GM20431 (cell line): Measurements from ENCODE around the gene PITPNB.

Source experiments
- in situ Hi-C: fragments of 300-500 bp; cut with MseI, MboI; formaldehyde crosslinking; loops from one replicate; pipeline ENCODE4 v1.15.0; 2020; ENCODE audit warnings: low sequenced_read_pairs; ENCODE audit not compliant: unreplicated experiment

Gene PITPNB

GRCh38 chr22:27882507-27883290 lies 36.4 kb downstream of the PITPNB start:
- in situ Hi-C loops = loop anchor here (10.0 kb wide), 1 partner anchor 132 kb away; no protein-coding TSS in a partner anchor

DNA sequence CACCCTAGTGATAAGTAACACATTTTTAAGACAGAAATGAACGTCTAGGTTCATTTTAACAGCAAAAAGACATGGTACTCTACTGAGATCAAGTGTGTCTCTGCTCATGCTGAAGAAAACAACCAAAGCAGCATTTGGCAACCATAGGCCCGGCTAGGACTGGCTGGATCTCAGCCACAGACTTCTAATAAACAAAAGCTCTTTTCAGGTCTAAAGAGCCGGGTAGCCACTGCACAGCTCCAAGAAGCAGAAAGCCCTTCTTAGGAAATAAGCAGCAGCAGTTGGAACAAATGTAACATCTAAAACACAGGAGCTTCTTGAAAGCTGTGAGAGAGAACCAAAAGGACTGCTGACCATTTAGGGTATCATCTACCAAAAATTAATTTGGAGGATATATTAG lies 37.6 kb downstream of the PITPNB start:
- in situ Hi-C loops = loop anchor here (10.0 kb wide), 1 partner anchor 133 kb away; no protein-coding TSS in a partner anchor

DNA sequence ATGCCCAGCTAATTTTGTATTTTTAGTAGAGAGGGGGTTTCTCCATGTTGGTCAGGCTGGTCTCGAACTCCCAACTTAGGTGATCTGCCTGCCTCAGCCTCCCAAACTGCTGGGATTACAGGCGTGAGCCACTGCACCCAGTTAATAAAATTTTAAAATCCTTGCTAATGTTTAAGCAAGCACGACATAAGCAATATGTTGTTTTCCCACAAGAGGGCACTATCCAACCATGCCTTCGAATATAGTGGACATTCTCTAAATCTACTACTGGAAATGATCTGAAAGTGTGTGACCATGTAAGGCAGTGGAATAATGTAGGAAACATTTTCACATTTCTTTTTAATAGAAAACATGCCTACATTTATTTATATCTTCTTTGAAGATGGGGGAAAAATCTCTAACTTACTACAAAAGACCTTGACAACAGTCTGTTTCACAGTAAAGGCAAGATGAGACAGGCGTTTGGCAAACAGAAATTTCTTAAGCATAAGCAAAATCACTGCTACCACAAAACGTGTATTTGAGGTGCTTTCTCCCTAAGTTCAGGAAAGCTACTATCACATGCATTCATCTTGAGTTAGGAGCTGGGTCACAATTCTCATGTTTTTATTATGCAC lies 38.2 kb downstream of the PITPNB start:
- in situ Hi-C loops = loop anchor here (10.0 kb wide), 1 partner anchor 134 kb away; no protein-coding TSS in a partner anchor

DNA sequence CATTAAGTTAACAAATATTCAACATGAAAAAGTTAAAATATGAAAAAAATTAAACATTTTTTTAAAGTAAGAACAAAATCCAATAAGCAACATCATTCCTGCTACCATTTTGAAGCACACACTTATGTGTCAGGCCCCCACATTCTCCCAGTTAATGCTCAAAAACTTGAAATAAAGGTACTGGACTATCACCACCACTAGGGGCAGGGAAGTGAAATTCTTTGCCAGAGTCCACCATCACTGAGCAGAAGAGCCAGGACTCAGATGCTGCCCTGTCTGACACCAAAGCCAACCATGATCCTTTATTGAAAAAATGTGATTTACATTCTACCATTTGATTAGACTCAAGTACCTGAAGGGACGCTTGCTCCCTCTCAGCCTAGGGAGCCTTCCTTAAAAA lies 39.1 kb downstream of the PITPNB start:
- in situ Hi-C loops = loop anchor here (10.0 kb wide), 1 partner anchor 135 kb away; no protein-coding TSS in a partner anchor

- in situ Hi-C loops = no loop called here
Observed at GRCh38 chr22:27878541-27878940, 40.5 kb downstream of the PITPNB start.

- in situ Hi-C loops = no loop called here
Observed at GRCh38 chr22:27877501-27877900, 41.6 kb downstream of the PITPNB start.

DNA sequence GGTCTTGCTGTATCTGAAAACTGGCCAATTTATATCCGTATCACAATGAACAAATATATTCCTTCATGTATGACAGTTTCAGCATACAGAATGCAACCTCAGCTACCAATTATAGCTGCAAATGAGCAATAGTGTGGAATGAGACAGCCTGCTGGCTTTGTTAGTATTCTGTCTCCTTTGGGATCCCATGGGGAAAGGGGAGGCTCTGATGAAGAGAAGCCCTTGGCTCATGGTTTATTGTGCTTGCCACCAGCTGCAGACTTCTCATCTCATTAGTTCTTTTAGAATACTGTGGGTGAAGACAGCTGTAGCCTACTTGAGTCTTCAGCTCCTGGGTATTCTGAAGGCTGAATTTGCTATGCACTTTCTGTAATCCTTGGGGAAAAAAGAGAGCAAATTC lies 42.4 kb downstream of the PITPNB start:
- in situ Hi-C loops = no loop called here

- in situ Hi-C loops = no loop called here
Observed at GRCh38 chr22:27875951-27876350, 43.1 kb downstream of the PITPNB start.

DNA sequence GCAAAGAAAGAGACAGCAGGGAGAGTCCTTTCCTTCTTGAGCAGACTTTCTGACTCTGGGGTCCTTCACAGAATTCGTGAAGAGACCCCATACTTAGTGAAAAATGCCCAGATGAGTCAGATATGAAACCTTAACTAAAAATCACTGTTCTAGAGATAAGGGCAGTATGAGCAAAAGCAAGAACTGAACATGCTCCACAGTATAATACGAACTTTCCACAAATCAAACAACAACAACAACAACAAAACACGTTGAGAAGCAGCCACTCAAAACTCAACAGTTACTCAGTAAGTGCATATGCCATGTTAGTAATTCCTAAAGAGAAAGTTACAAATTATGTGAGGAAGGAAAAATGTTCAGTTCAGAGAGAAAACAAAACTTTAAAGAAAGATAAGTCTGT lies 44.3 kb downstream of the PITPNB start:
- in situ Hi-C loops = no loop called here

DNA sequence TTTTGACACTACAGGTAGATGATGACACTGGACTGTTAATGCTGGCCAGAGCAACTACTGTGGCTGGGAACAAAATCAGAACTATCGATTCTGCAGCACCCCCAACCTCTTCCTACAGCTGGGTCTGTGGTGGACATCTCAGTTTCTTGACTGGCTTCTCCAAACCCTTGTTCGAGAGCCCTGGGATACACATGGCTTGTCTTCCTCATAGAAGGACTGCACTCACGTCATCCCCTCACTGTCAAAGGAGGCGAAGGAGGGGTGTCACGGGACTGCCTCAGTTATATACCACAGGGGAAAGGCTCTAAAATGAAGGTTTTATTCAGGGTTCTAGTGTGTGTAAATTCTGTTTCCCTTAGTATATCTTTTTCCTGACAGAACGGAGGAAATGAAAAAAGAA lies 44.9 kb downstream of the PITPNB start:
- in situ Hi-C loops = no loop called here

GRCh38 chr22:27873472-27873871 lies 45.6 kb downstream of the PITPNB start:
- in situ Hi-C loops = no loop called here

DNA sequence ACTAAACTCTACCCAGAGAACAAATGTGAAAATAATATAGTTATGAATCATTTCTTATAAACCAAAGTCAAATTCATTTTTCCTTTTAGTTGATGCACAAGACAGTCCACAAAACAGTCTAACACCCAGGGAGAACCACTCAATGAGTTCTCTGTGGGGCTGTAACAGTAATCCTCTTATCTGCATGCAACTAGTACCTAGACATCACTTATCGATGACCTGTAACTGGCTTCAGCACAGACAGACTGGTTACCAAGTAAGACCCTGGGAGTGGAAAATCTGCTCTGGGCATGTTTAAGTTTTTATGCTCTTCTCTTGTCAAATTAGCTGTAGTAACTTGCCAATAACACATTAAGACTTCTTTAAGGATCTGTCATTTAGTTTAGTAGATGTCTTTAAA lies 46.6 kb downstream of the PITPNB start:
- in situ Hi-C loops = no loop called here

- in situ Hi-C loops = no loop called here
Observed at GRCh38 chr22:27871306-27872014, 47.6 kb downstream of the PITPNB start.

DNA sequence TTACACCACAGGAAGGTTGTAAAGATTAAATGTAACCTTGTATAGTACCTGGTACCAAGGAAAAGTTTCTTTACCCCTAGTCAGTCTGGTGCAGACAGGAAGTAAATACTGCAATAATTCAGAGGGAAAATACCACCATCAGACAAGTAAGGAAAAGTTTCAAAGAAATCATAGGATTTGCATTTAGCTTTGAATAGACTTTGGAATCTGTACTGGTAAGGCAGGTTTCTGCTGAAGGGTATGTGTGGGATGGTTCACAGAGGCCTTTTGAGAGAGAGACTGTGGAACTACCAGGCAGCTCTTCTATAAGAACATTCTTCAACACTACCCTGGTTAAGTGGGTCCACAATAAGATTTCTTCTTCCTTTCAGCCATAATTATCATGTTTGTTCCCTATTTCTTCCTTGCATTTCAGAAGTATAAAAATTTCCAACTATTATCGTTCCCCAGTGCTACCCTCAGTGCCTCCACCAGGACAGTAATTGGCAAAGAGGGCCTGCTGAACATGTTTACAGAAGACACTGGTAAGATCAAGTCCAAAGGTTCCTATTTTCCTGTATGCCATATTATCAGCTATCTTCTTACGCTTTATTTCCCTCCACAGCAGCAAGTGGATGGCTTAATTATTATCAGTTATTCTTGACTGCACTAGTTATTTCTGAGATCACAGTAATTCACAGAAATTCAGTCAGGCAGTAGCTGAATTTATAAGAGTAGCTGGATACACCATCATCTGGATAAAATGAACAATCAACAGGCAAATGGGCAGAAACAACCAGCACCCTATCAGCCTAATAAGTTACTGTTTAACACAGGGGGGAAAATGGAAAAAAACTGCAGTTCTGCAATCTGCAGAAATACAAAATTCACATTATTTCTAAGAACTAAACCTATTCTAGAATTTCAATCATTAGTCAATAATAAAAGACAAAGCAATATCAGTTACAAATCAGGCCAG lies 48.5 kb downstream of the PITPNB start:
- in situ Hi-C loops = no loop called here

DNA sequence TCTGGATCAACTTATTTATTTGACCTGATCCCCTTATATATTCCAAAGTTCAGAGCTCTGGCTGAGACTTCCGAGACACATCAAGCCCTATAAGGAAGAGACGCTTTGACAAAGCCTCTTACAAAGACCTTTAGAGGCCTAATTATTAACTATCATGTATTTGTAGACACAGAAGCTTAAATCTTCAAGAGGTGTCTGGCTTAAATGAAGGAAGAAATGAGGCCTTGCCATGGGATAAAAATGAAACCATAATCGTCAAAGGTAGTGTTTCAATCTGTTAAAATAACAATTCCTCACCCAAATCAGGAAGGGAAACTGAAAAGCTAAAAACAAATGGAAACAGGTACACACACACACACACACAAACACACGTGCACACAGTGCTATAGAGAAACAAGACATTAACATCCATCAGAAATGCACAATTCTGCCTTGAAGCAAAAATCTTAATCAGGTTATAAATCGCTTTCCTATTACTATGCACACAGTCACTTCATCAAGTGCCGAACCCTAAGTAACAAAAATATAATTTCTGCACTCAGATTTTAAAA lies 50.2 kb downstream of the PITPNB start:
- in situ Hi-C loops = no loop called here

DNA sequence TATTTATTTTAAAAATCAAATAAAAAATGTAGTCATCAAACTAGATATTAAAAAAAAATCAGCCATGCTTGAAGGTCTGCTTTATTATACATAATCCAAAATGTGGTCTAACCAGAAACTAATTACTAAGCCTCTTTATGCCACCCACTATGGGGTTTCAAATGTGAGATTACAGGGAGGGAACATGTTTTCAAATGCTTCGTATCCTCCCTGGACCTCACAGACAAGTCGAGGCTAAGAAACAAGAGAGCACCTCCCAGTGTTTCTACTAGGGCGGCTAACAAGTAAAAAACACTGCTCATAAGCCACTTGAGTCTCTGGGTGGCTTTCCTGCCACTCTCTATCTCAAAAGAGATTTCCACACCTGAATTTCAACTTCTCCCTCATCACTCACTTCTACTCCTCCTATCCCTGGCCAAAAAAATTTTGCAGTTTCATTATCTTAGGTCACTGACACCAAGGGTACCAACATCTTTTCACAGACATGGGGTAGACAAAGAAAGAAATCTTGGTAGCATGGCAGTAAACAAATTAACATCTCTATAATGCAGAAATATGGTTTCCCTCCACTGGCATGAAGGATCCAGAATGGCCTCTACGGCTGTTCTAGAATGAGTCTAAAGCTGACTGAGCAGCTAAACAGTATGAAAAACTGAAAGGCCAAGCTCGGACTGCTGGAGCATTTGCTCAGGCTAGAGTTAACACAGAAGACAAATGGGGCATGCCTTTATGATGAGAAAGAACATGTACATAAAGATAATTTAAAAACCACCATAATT lies 50.9 kb downstream of the PITPNB start:
- in situ Hi-C loops = no loop called here

DNA sequence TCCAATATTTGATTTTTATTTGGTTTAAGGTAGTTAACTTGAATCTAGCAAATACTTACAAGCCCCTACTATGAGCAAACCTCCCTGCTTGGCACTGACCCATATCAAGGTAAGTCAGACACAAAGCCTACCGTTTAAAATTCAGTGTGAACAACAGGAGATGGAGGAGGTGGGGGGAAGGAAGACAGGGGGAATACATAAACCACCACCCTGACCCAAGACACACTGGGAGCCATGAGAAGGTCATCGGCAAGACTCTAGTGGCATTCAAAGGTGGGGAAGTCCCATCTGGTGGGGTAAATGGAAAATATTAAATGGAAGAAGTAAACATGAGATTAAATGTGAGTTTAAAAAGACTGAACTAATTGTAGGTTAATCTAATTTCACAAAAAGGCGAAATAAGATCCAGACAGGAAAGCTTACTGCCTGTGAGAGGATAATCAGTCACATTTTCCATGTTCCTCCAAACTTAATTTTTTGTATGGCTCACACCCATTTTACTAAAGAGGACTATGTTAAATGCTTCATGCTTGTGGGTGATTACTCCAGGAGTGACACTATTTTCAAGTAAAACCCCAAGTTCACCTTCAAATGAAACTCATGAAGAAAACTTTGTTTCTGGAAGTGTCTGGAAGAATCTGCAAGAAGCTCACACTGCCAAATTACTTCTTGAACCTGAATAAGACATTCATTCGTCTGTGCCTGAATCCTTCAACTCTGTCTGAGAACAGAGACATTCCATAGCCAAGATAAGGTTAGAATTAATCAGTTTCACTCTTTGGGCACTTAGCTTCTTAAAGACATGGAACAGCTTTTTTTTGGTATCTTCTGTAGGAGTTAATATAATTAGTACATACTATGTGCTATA lies 51.7 kb downstream of the PITPNB start:
- in situ Hi-C loops = no loop called here
